ENCODE results near the gene JPH3.

DNA sequence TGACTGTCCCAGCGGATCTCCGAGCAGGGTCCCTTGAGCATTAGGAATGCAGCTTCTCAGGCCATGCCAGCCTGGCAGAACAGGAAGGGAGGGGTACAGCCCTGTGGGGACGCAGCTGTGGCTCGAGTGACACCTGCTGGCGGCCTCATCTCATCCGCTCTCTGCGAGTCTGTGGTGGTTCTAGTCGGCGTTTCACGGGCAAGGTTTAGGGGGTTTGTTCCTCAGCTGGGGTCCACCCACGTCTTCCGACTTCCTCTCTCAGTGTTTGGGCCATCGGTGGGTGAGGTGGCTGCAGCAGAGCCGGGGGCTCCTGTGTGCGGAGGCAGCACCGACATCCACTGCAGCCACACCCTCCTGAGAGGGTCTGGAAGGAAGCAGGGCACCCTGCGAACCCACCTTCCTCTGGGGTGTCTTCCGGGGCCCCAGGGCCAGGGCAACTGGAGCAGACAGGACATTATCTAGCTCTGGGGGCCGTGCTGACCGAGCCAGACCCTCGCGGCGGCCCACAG, 33.3 kb downstream of the JPH3 start:
- TF ChIP-seq POLR2A (IDR thresholded peaks at IDR 0.05): no peak
- TF ChIP-seq, protein P1, sequence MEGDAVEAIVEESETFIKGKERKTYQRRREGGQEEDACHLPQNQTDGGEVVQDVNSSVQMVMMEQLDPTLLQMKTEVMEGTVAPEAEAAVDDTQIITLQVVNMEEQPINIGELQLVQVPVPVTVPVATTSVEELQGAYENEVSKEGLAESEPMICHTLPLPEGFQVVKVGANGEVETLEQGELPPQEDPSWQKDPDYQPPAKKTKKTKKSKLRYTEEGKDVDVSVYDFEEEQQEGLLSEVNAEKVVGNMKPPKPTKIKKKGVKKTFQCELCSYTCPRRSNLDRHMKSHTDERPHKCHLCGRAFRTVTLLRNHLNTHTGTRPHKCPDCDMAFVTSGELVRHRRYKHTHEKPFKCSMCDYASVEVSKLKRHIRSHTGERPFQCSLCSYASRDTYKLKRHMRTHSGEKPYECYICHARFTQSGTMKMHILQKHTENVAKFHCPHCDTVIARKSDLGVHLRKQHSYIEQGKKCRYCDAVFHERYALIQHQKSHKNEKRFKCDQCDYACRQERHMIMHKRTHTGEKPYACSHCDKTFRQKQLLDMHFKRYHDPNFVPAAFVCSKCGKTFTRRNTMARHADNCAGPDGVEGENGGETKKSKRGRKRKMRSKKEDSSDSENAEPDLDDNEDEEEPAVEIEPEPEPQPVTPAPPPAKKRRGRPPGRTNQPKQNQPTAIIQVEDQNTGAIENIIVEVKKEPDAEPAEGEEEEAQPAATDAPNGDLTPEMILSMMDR (IDR thresholded peaks at IDR 0.05): peak in 4 of 5 experiments; percentile 38 to 57 (median 52)

Data from tibial nerve (tissue), 3 donors.